GM18498 (cell line): ENCODE data around the gene CDH23.

ENCODE experiments used
- ATAC-seq: cut with Tn5 transposase; IDR thresholded peaks from one replicate; pipeline ENCODE4 v1.9.1; 2021; ENCODE audit warnings: mild to moderate bottlenecking, moderate library complexity; ENCODE audit not compliant: unreplicated experiment

The CDH23 gene

DNA sequence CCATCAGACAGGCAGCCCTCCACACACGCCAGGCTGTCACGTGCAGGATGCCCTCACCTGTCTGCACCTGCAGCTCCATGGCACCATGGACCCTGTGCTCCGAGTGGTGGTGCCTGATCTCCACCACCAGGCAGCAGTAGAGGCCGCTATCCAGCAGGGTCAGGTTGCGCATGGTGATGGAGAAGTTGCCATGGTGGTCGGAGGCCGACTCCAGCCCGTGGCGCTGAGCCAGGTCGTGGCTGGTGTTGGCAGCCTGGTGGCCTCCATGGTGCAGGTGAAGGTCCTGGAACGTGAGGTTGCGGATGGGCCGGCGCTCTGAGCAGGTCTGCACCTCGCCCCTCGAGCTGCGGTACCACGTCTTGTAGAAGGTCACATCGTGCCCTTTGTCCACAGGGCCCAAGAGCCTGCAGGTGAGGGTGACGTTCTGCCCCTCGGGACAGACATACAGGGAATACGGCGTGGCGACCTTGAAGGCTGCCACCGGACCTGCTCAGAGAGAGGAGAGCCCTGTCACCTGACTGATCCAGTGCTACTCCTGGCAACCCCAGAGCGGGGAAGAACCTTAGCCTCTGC lies 364.9 kb downstream of the CDH23 start:
- no peak for ATAC-seq

- no peak for ATAC-seq
Measured at GRCh38 chr10:71762324-71762723, 365.6 kb downstream of the CDH23 start.

DNA sequence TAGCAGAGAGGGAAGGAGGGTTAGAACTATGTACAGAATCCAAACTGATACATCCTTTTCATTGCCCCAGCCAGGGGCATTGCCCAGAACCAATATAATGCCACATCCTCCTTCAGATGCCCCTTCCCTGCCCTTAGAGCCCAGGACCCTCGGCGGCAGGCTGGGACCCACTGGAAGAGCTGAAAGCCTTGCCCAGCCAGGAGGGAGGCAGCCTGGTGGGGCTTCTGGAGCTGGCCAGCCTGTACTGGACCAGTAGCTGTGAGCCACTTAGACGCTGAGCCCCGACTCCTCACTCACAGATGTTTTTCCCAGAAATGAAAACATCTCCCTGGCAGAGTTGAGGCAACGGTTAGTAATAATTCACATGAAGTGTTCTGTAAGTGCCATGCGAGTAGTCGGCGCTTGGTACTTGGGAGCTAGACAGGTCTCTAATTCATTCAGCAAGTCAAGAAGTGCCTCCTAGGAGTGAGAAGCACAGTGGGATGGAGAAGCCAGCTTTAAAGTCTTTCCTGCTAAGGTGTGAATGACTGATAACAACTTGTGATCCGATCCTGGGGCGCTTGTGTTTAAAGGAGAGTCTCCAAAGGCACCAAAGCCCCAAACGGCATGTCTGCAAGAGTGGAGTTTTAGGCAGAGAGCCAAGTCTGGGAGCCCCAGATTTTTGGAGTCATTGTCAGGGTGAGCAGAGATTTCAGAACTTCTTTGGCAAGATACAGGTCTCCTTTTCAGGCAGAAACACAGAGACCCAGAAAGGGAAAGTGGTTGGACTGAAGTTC lies 366.8 kb downstream of the CDH23 start:
- ATAC-seq = no peak

- ATAC-seq = no peak
Measured at GRCh38 chr10:71765176-71765904, 368.6 kb downstream of the CDH23 start.

DNA sequence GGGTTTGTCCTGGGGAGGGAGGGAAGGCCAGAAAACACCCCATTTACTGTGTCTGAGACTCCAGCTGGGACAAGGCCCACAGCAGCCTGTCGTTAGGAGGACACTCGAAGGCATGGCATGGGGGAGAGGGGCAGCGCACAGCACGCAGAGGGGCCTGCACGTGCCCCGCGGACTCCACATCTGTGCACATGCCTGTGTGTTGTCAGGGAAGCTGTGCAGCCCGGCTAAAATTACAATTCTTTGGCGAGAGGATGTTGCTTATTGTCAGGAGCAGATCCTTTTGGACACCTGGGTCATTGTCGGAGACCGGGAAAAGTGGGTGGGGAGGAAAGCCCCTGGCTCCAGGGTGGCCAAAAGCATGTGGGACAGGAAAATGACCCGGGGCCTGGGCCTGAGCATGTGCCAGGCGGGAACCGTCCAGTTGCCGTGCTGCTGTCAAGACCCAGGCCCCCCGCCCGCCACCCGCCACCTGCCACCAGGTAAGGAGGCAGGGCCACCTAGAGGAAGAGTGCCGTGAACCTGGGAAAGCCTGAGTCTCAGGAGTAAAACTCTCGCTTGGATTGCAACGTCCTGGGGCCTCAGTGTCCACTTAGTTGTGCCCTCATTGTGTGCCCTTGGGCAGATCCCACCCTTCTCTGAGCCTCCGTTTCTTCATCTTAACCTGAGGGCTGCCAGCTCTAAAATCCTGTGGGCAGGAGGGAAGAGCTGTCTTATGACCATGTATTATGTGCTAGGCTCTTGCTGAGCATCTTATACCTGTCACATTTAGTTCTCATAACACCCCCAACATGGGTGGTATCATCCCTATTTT lies 369.4 kb downstream of the CDH23 start:
- no peak for ATAC-seq

- ATAC-seq = no peak
Measured at GRCh38 chr10:71766717-71767419, 370.1 kb downstream of the CDH23 start.

DNA sequence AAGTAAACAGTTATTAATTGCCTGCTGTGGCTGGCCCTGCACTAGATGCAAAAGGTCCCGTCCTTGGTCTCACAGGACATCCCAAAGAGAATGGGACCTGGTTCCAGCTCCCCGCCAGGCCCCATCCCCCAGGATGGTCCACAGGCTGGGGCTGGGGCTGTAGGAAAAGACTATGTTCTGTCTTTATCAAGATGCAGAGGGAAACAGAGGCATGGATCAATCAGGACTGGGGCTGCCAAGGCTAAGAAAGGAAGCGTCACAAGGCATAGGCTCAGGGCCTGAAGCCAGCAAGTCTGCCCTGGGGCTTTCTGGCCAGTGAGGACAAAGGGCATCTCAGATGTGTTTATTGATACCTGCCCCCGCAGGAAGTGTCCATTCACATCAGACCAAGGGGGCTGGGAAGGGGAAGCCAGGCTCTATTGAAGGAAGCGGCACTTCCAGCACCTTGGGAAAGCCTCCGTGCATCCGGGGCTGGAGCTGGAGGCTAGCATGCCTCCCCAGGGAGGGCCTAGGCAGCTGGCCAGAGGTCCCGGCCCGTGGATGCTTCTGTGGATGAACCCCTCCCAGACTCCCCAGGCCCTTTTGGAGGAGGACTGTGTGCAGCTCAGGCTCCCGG lies 370.8 kb downstream of the CDH23 start:
- ATAC-seq = no peak

DNA sequence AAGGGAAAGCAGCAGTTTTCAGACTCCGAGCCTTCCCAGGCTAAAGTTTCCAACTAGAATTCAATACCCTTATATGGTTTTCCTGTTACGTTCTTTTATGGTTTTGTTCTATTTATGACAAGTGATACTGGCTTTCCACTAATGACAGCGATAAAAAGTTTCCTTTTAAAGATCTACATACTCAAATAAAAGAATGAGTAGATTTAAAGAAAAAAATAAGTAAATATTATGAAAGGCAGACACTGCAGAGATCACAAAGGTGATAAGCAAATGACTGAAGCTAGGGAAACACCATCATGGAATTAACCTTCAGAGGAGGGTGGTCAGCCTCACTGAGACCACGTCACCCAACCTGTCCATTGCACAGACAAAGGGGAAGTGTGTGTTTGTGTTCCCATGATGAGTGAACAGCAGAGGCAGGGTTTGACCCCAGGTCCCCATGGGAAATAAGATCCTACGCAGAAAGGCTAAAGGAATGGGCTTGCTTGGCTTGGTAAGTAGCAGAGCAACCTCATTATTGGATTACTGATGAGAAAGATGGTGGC lies 372.6 kb downstream of the CDH23 start:
- peak; percentile 12 for ATAC-seq

DNA sequence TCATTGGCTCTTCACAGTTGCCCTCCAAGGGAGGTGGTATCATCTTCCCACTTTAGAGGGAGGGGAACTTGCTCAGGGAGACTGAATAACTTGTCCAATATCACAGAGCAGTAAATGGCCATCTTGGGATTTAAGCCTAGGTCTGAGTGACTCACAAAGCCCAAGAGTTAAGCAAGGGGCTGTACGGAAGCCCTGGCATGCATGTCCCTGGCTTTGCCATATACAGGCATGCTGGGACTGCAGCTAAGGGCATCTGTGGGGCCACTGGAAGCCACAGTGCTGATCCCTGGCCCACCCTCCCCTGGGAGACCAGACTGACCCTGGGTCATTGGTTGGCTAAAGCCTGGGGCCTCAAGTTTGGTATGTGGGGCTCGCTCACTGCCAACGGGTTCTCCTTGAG lies 373.5 kb downstream of the CDH23 start:
- ATAC-seq = no peak

- ATAC-seq = no peak
Measured at GRCh38 chr10:71770789-71771188, 374.1 kb downstream of the CDH23 start.

GRCh38 chr10:71771204-71771603 lies 374.5 kb downstream of the CDH23 start:
- ATAC-seq = no peak

GRCh38 chr10:71771821-71772617 lies 375.3 kb downstream of the CDH23 start:
- no peak for ATAC-seq

- ATAC-seq = peak; percentile 6
Measured at GRCh38 chr10:71772832-71773220, 376.1 kb downstream of the CDH23 start.

GRCh38 chr10:71773221-71773971 lies 376.7 kb downstream of the CDH23 start, which contains the start of gene VSIR:
TSS of gene VSIR (minus strand) at chr10:71773520. CDS start at chr10:71773439, 81 bp downstream.
- ATAC-seq = peak; percentile 64

- ATAC-seq = no peak
Measured at GRCh38 chr10:71774916-71775702, 378.4 kb downstream of the CDH23 start.

DNA sequence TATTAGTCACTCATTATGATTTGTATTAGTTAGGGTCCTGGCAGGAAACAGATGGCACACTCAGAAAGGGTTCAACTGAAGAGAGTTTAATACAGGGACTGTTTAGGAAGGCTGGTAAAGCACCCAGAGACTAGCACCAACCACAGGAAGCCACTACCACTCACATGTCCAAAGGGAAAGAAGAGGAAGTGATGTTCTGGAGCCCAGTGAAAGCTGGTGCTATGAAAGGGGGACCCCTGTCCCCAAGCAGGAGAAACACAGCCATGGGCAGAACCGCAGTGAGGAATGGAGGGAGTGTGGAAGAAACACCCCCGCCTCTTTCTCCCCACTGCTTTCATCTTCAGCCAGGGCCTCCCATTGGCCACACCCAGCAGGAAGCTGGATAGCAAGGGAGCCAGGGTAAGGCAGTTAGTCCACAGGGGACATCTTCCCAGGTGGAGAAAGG lies 379.8 kb downstream of the CDH23 start:
- no peak for ATAC-seq

DNA sequence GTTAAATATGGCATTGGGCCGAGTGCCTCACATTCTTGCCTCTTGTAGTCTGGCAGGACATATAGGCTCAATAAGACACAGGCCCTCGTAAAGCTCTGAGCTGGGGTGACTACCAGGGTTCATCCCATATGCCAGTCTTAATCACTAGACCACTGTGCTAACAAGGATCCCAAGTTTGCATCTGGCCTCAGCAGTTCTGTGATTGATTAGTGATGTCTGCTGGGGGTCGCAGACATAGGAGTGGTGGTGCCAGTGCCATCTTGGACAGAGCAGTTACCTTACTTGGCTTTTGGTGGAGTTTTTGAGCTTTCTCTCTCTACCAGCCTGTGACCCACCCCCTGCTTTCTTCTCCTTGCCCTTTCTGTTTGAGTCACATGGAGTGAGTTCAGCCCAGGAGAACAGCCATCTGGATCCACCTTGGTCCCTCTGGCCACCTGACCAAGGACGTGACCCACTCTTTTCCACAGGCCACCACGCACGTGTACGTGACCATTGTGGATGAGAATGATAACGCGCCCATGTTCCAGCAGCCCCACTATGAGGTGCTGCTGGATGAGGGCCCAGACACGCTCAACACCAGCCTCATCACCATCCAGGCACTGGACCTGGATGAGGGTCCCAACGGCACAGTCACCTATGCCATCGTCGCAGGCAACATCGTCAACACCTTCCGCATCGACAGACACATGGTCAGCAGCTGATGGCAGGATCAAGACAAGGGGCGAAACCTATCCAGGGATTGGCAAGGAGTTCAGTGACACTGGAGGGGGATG lies 380.7 kb downstream of the CDH23 start:
- no peak for ATAC-seq
